Activated T-helper 2 cell treated with anti-CD3 and anti-CD28 coated beads, Interferon-gamma antibody, Interleukin-2, Interleukin-4, amounts not matched to agents 10 μg/mL and 5 μg/mL and 100 μg/mL, durations not matched to agents 14 hours and 24 hours and 36 hours (primary cell): Measurements from ENCODE around the gene TRMT112. TPM values are rescaled to one million over a fixed set of nuclear protein-coding genes. Genes with fewer than 3 reads are reported as not detected.

ENCODE experiments used
- DNase-seq: peaks from one replicate; pipeline ENCODE4 v3.0.0; 2021; ENCODE audit warnings: low spot score
- H3K27ac Mint-ChIP-seq: one replicate; pipeline ENCODE4 v1.8.0; 2021; ENCODE audit warnings: mixed read lengths
- H3K27me3 Mint-ChIP-seq: one replicate; pipeline ENCODE4 v1.8.0; 2021; ENCODE audit warnings: low read depth, mixed read lengths
- H3K36me3 Mint-ChIP-seq: one replicate; pipeline ENCODE4 v1.8.0; 2021; ENCODE audit warnings: low read depth, mixed read lengths
- H3K4me1 Mint-ChIP-seq: one replicate; pipeline ENCODE4 v1.8.0; 2021; ENCODE audit warnings: low read depth, mixed read lengths
- H3K4me3 Mint-ChIP-seq: one replicate; pipeline ENCODE4 v1.8.0; 2021; ENCODE audit warnings: low read depth, mild to moderate bottlenecking, moderate library complexity, mixed read lengths
- H3K9me3 Mint-ChIP-seq: one replicate; pipeline ENCODE4 v1.8.0; 2021; ENCODE audit warnings: mixed read lengths
- intact Hi-C: fragments of 100-400 bp; cut with micrococcal nuclease; formaldehyde crosslinking; loops from one replicate; pipeline ENCODE4 v1.15.1; 2023
- total RNA-seq: library from RNA; stranded (reverse); gene quantifications from 2 replicates; pipeline ENCODE4 v1.2.3, GENCODE V29; 2022

Gene TRMT112
- total RNA-seq, 1 donor from 2014 or later = 290 TPM

- Mint-ChIP-seq H3K27me3 (no peaks in the 10 kb centered on the region), H3K4me1 (peaks cover 9% of the 10 kb centered on the region), H3K4me3 (no peak overlapping the region), H3K27ac (no peak overlapping the region), H3K9me3 (no peaks in the 10 kb centered on the region), H3K36me3 (peaks cover 44% of the 10 kb centered on the region)
- intact Hi-C loops = loop anchor here (5.0 kb wide), 1 partner anchor 37 kb away; the partner anchor contains the start of gene ESRRA
- DNase-seq = no peak
Observed at GRCh38 chr11:64344787-64345186, 27.4 kb upstream of the TRMT112 start.

GRCh38 chr11:64343767-64344559 is 26.6 kb upstream of the TRMT112 start:
- no peak for DNase-seq
- H3K36me3 Mint-ChIP-seq = peaks cover 47% of the 10 kb centered on the region
- no peak overlapping the region for H3K4me3 Mint-ChIP-seq
- H3K4me1 Mint-ChIP-seq = peaks cover 17% of the 10 kb centered on the region
- H3K27me3 Mint-ChIP-seq = no peaks in the 10 kb centered on the region
- intact Hi-C loops = loop anchor here (5.0 kb wide), 1 partner anchor 37 kb away; the partner anchor contains the start of gene ESRRA
- no peaks in the 10 kb centered on the region for H3K9me3 Mint-ChIP-seq
- H3K27ac Mint-ChIP-seq = no peak overlapping the region

GRCh38 chr11:64342869-64343745 is 25.7 kb upstream of the TRMT112 start:
- H3K36me3 Mint-ChIP-seq = peaks cover 45% of the 10 kb centered on the region
- no peak for DNase-seq
- H3K4me1 Mint-ChIP-seq = peaks cover 22% of the 10 kb centered on the region
- no peak overlapping the region for H3K27ac Mint-ChIP-seq
- no peaks in the 10 kb centered on the region for H3K9me3 Mint-ChIP-seq
- intact Hi-C loops = loop anchor here (5.0 kb wide), 1 partner anchor 36 kb away; the partner anchor contains the start of gene ESRRA
- no peak overlapping the region for H3K4me3 Mint-ChIP-seq
- H3K27me3 Mint-ChIP-seq = no peaks in the 10 kb centered on the region

- Mint-ChIP-seq H3K27me3 (no peaks in the 10 kb centered on the region), H3K4me3 (peak overlapping the region; percentile 26), H3K36me3 (peaks cover 48% of the 10 kb centered on the region), H3K4me1 (peaks cover 26% of the 10 kb centered on the region), H3K27ac (no peak overlapping the region), H3K9me3 (no peaks in the 10 kb centered on the region)
- intact Hi-C loops = loop anchor here (2.0 to 5.0 kb wide), 2 partner anchors 17 to 35 kb away; partner anchors contain the start of genes ESRRA and RPS6KA4
- DNase-seq = peak; percentile 91
Observed at GRCh38 chr11:64341851-64342791, 24.8 kb upstream of the TRMT112 start.

GRCh38 chr11:64341429-64341828 is 24.1 kb upstream of the TRMT112 start:
- Mint-ChIP-seq H3K27ac (no peak overlapping the region), H3K27me3 (no peaks in the 10 kb centered on the region), H3K4me3 (peak overlapping the region; percentile 92), H3K36me3 (peaks cover 45% of the 10 kb centered on the region), H3K9me3 (no peaks in the 10 kb centered on the region), H3K4me1 (peaks cover 26% of the 10 kb centered on the region)
- intact Hi-C loops = loop anchor here (2.0 to 5.0 kb wide), 2 partner anchors 17 to 34 kb away; partner anchors contain the start of genes ESRRA and RPS6KA4
- no peak for DNase-seq

GRCh38 chr11:64340671-64341335 is 23.4 kb upstream of the TRMT112 start:
- H3K36me3 Mint-ChIP-seq = peaks cover 42% of the 10 kb centered on the region
- DNase-seq = peak; percentile 73
- peaks cover 26% of the 10 kb centered on the region for H3K4me1 Mint-ChIP-seq
- H3K27me3 Mint-ChIP-seq = no peaks in the 10 kb centered on the region
- intact Hi-C loops = loop anchor here (2.0 to 5.0 kb wide), 2 partner anchors 18 to 34 kb away; partner anchors contain the start of genes ESRRA and RPS6KA4
- H3K9me3 Mint-ChIP-seq = no peaks in the 10 kb centered on the region
- peak overlapping the region; percentile 92 for H3K4me3 Mint-ChIP-seq
- peak overlapping the region; percentile 96 for H3K27ac Mint-ChIP-seq

- peaks cover 33% of the 10 kb centered on the region for H3K4me1 Mint-ChIP-seq
- peak within 1 kb of the TSS; percentile 92 for H3K4me3 Mint-ChIP-seq
- no peaks in the 10 kb centered on the region for H3K9me3 Mint-ChIP-seq
- intact Hi-C loops = loop anchor here (2.0 to 5.0 kb wide), 2 partner anchors 19 to 33 kb away; partner anchors contain the start of genes ESRRA and RPS6KA4
- peak; percentile 78 for DNase-seq
- H3K27ac Mint-ChIP-seq = peak within 1 kb of the TSS; percentile 96
- no peaks in the 10 kb centered on the region for H3K27me3 Mint-ChIP-seq
- peaks cover 37% of the 10 kb centered on the region for H3K36me3 Mint-ChIP-seq
Observed at GRCh38 chr11:64339754-64340408, 22.5 kb upstream of the TRMT112 start, which contains the start of gene CCDC88B. Gene CCDC88B (plus strand): TSS chr11:64340204. CDS start chr11:64340267, 63 bp downstream.

- peak overlapping the region; percentile 96 for H3K27ac Mint-ChIP-seq
- peak overlapping the region; percentile 92 for H3K4me3 Mint-ChIP-seq
- H3K36me3 Mint-ChIP-seq = peaks cover 37% of the 10 kb centered on the region
- H3K4me1 Mint-ChIP-seq = peaks cover 33% of the 10 kb centered on the region
- intact Hi-C loops = no loop called here
- H3K9me3 Mint-ChIP-seq = no peaks in the 10 kb centered on the region
- DNase-seq = no peak
- no peaks in the 10 kb centered on the region for H3K27me3 Mint-ChIP-seq
Observed at GRCh38 chr11:64339286-64339685, 21.9 kb upstream of the TRMT112 start.

GRCh38 chr11:64338716-64339115 is 21.4 kb upstream of the TRMT112 start:
- peaks cover 37% of the 10 kb centered on the region for H3K36me3 Mint-ChIP-seq
- no peaks in the 10 kb centered on the region for H3K9me3 Mint-ChIP-seq
- peak overlapping the region; percentile 92 for H3K4me3 Mint-ChIP-seq
- H3K27ac Mint-ChIP-seq = peak overlapping the region; percentile 96
- no peak for DNase-seq
- intact Hi-C loops = no loop called here
- peaks cover 33% of the 10 kb centered on the region for H3K4me1 Mint-ChIP-seq
- H3K27me3 Mint-ChIP-seq = no peaks in the 10 kb centered on the region

- H3K36me3 Mint-ChIP-seq = peaks cover 34% of the 10 kb centered on the region
- intact Hi-C loops = no loop called here
- no peaks in the 10 kb centered on the region for H3K27me3 Mint-ChIP-seq
- H3K27ac Mint-ChIP-seq = peak overlapping the region; percentile 17
- peaks cover 33% of the 10 kb centered on the region for H3K4me1 Mint-ChIP-seq
- no peak overlapping the region for H3K4me3 Mint-ChIP-seq
- no peaks in the 10 kb centered on the region for H3K9me3 Mint-ChIP-seq
- no peak for DNase-seq
Observed at GRCh38 chr11:64337538-64338249, 20.3 kb upstream of the TRMT112 start.
